ENCODE results near the gene FN1. TPM values are rescaled to one million over a fixed set of nuclear protein-coding genes. Genes with fewer than 3 reads are reported as not detected.

Gene FN1
- total RNA-seq, 4 donors from 2014 or later: 169 to 686 (median 215) TPM

DNA sequence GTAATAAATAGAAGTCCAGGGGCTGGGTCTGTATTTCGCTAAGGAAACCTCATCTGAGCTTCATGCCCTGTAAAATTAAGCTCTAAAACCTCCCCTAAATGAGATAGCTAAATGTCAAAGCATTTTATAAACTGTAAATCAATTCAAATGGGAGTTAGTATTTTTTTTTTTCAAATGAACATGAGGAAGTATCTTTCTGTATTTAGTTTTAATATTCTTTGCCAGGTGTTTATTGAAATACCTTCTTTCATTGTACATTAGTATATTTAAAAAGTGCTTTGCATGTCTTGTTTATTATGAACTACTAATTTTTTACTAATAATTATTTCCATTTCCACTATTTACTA, 76.3 kb downstream of the FN1 start:
- in situ Hi-C loops (cut with MboI; ENCODE audit: low pct_ligation_motif_present in 1 of 4, low pct_unique_long_range_greater_than_20kb in 1 of 4, low sequenced_read_pairs in 3 of 4) (no loop called here), intact Hi-C loops (cut with DNase I; ENCODE audit: low total_unique reads) (no loop called here)
- H3K4me1 ChIP-seq: no peaks in the 10 kb centered on the region
- DNase-seq: no peak
- TF ChIP-seq POLR2AphosphoS5 (IDR thresholded peaks at IDR 0.05): no peak
- no peak for TF ChIP-seq EP300 (IDR thresholded peaks at IDR 0.05; ENCODE audit: low read depth)
- TF ChIP-seq, protein P1, sequence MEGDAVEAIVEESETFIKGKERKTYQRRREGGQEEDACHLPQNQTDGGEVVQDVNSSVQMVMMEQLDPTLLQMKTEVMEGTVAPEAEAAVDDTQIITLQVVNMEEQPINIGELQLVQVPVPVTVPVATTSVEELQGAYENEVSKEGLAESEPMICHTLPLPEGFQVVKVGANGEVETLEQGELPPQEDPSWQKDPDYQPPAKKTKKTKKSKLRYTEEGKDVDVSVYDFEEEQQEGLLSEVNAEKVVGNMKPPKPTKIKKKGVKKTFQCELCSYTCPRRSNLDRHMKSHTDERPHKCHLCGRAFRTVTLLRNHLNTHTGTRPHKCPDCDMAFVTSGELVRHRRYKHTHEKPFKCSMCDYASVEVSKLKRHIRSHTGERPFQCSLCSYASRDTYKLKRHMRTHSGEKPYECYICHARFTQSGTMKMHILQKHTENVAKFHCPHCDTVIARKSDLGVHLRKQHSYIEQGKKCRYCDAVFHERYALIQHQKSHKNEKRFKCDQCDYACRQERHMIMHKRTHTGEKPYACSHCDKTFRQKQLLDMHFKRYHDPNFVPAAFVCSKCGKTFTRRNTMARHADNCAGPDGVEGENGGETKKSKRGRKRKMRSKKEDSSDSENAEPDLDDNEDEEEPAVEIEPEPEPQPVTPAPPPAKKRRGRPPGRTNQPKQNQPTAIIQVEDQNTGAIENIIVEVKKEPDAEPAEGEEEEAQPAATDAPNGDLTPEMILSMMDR (IDR thresholded peaks at IDR 0.05): no peak
- TF ChIP-seq POLR2A (IDR thresholded peaks at IDR 0.05): no peak
- peaks cover 0 to 15% (median 2%) of the 10 kb centered on the region in 4 donors for H3K36me3 ChIP-seq
- WGBS, 2 donors (ENCODE audit: low coverage in 1 of 2): 100% methylated on average over 1 of the region's 1 CpG
- H3K4me3 ChIP-seq: no peak overlapping the region
- H3K27ac ChIP-seq: no peak overlapping the region
- H3K27me3 ChIP-seq: no peaks in the 10 kb centered on the region
- no peaks in the 10 kb centered on the region for H3K9me3 ChIP-seq

DNA sequence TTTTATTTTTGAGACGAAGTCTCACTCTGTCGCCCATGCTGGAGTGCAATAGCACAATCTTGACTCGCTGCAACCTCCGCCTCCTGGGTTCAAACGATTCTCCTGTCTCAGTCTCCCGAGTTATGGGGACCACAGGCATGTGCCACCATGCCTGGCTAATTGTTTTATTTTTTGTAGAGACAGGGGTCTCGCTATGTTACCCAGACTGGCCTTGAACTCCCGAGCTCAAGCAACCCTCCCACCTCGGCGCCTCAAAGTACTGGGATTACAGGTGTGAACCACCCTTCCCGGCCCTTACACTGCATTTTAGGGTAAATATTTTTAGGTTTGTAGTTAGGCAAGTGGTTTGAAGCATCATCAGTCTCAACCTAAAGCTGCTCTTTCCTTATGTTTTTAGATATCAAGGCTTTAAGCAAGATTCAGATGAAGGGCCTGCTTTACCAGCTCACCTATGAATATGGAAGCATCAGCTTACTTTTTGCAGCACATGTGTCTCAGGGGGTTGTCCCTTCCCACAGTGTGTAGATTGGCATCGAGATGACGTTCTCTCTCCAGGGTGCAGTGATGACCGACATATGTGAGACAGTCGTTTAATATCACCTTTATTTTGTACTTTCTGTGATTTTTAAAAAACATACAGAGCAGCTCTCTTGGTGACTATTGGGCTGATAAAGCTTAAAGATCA, 76.8 kb downstream of the FN1 start:
- DNase-seq: no peak
- H3K9me3 ChIP-seq: no peaks in the 10 kb centered on the region
- H3K36me3 ChIP-seq: peaks cover 0 to 15% (median under 1%) of the 10 kb centered on the region in 4 donors
- H3K27me3 ChIP-seq: no peaks in the 10 kb centered on the region
- TF ChIP-seq POLR2AphosphoS5 (IDR thresholded peaks at IDR 0.05) (no peak), POLR2A (IDR thresholded peaks at IDR 0.05) (no peak), EP300 (IDR thresholded peaks at IDR 0.05; ENCODE audit: low read depth) (no peak)
- TF ChIP-seq, protein P1 (IDR thresholded peaks at IDR 0.05): no peak
- H3K4me1 ChIP-seq: no peaks in the 10 kb centered on the region
- H3K4me3 ChIP-seq: no peak overlapping the region
- in situ Hi-C loops (cut with MboI; ENCODE audit: low pct_ligation_motif_present in 1 of 4, low pct_unique_long_range_greater_than_20kb in 1 of 4, low sequenced_read_pairs in 3 of 4): no loop called here
- WGBS, 2 donors (ENCODE audit: low coverage in 1 of 2): 93 to 99% methylated on average over 10 to 15 of the region's 15 CpGs
- no peak overlapping the region for H3K27ac ChIP-seq
- intact Hi-C loops (cut with DNase I; ENCODE audit: low total_unique reads): no loop called here

DNA sequence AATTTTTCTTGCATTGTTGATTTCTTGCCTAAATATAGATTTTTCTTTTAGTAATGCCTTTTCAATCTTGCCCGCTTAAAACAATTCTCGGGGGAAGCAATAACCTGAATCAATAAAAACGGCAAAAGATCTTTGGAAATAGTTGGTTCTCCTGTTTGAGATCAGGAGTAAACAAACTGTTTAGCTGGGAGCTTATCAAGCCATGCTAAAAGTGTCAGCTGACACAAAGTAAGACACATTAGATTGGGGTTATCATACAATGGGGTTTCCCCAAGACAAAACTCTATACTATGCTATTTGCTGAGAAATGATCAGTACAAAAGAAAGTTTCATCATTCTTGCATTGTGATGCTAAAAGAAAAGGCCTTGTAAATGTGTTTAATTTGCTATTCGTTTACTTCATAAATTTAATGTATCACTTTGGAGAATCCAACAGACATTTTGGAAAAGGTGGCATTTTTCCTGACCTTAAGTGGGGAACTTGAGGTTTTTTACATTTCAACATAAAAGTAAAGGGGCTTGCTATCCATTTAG, 77.5 kb downstream of the FN1 start:
- Histone ChIP-seq H3K4me1 (no peaks in the 10 kb centered on the region), H3K27me3 (no peaks in the 10 kb centered on the region), H3K4me3 (no peak overlapping the region), H3K36me3 (peaks cover 0 to 10% (median 0%) of the 10 kb centered on the region in 4 donors), H3K9me3 (no peaks in the 10 kb centered on the region), H3K27ac (no peak overlapping the region)
- DNase-seq: no peak
- no peak for TF ChIP-seq POLR2A (IDR thresholded peaks at IDR 0.05)
- TF ChIP-seq POLR2AphosphoS5 (IDR thresholded peaks at IDR 0.05): no peak
- TF ChIP-seq EP300 (IDR thresholded peaks at IDR 0.05; ENCODE audit: low read depth): no peak
- in situ Hi-C loops (cut with MboI; ENCODE audit: low pct_ligation_motif_present in 1 of 4, low pct_unique_long_range_greater_than_20kb in 1 of 4, low sequenced_read_pairs in 3 of 4): no loop called here
- WGBS, 2 donors (ENCODE audit: low coverage in 1 of 2): 91 to 93% methylated on average over 4 of the region's 4 CpGs
- intact Hi-C loops (cut with DNase I; ENCODE audit: low total_unique reads): no loop called here

DNA sequence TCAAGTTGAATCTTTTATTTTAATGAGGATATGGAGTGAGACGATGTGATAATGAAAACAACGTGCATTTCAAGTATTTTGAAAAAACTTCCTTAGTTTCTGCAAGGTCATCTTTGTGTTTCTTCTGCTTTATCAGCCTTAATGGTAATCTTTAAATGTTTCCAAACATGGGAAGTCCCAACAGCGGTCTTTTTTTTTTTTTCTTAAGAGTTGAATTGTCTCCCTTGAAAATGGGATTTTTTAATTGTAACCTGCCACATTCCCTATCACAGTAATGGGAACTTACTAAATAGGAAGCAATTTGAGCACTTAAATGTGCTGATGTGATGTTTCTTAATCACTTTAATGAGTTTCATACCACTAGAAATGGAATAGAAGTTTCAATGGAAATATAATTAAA, 78.2 kb downstream of the FN1 start:
- 90 to 93% methylated on average over 3 of the region's 3 CpGs for WGBS, 2 donors (ENCODE audit: low coverage in 1 of 2)
- in situ Hi-C loops (cut with MboI; ENCODE audit: low pct_ligation_motif_present in 1 of 4, low pct_unique_long_range_greater_than_20kb in 1 of 4, low sequenced_read_pairs in 3 of 4): no loop called here

More for the DNA sequence above, 78.2 kb downstream of the FN1 start:
- intact Hi-C loops (cut with DNase I; ENCODE audit: low total_unique reads): no loop called here
- Histone ChIP-seq H3K36me3 (peaks cover 0 to 2% (median 0%) of the 10 kb centered on the region in 4 donors), H3K4me3 (no peak overlapping the region), H3K27ac (no peak overlapping the region), H3K9me3 (no peaks in the 10 kb centered on the region), H3K4me1 (no peaks in the 10 kb centered on the region), H3K27me3 (no peaks in the 10 kb centered on the region)
- DNase-seq: no peak
- TF ChIP-seq POLR2AphosphoS5 (IDR thresholded peaks at IDR 0.05) (no peak), EP300 (IDR thresholded peaks at IDR 0.05; ENCODE audit: low read depth) (no peak), POLR2A (IDR thresholded peaks at IDR 0.05) (no peak)
- TF ChIP-seq, protein P1 (IDR thresholded peaks at IDR 0.05): no peak

Measured in transverse colon (tissue), 4 donors.